AG10803 (cell line): ENCODE data around the gene UNCX.
"Not testable (repeated sequence)": the region's sequence is repeated elsewhere in the genome, so short reads cannot be mapped to it uniquely, and the experiment has no call there.

Source experiments
- DNase-seq: peaks from one replicate; pipeline ENCODE4 v3.0.0; 2010; ENCODE audit warnings: low read depth
- H3K4me3 ChIP-seq: 2 replicates; pipeline ENCODE4 v1.5.1; 2011; ENCODE audit warnings: mild to moderate bottlenecking, low read length, control low read depth
- CTCF ChIP-seq: conservative IDR thresholded peaks from 2 replicates; pipeline ENCODE4 v1.5.1; 2011; ENCODE audit warnings: mild to moderate bottlenecking, low read length, control low read depth, inconsistent platforms

Gene UNCX

GRCh38 chr7:1257221-1257620 lies 24.5 kb downstream of the UNCX start:
- DNase-seq, result no peak
- TF ChIP-seq CTCF, result no peak
- no peak overlapping the region for H3K4me3 ChIP-seq

GRCh38 chr7:1257863-1258262 lies 25.2 kb downstream of the UNCX start:
- no peak for DNase-seq
- TF ChIP-seq CTCF, result no peak
- H3K4me3 ChIP-seq, result no peak overlapping the region

GRCh38 chr7:1259621-1260243 lies 27.1 kb downstream of the UNCX start:
- no peak for DNase-seq
- no peak for TF ChIP-seq CTCF

GRCh38 chr7:1260244-1260635 lies 27.6 kb downstream of the UNCX start:
- TF ChIP-seq CTCF, result no peak
- no peak overlapping the region for H3K4me3 ChIP-seq

More at GRCh38 chr7:1259621-1260243, 27.1 kb downstream of the UNCX start:
- no peak overlapping the region for H3K4me3 ChIP-seq

GRCh38 chr7:1261036-1261435 lies 28.4 kb downstream of the UNCX start:
- H3K4me3 ChIP-seq, DNase-seq: not testable (repeated sequence)

More at GRCh38 chr7:1260244-1260635, 27.6 kb downstream of the UNCX start:
- DNase-seq, result no peak

DNA sequence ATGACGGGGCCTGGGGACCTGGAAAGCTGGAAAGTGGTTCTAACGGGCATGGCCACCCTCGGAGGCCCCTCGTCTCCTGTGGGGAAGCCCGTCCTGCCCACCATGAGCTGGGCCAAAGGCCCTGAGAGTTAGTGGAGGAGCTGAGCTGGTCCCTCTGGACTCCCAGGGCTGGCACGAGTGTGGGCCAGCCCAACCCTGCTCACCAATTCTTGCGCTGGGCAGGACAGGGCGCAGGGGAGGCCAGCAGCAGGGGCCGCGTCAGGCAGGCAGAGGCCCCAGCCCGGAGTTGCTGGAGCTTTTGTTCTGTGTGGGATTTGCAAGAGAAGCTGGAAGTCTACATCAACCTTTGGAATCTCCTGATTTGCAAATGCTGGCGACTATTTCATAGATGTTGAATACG lies 29.8 kb downstream of the UNCX start:
- no peak for TF ChIP-seq CTCF
- H3K4me3 ChIP-seq, result no peak overlapping the region
- DNase-seq, result no peak

- TF ChIP-seq CTCF, result no peak
- H3K4me3 ChIP-seq, result no peak overlapping the region
- DNase-seq, result no peak
Observed at GRCh38 chr7:1263391-1263951, 30.8 kb downstream of the UNCX start.
